HG03439 (cell line): Measurements from ENCODE around the gene CHD9NB.

ENCODE experiments used
- ATAC-seq: cut with Tn5 transposase; IDR thresholded peaks from one replicate; pipeline ENCODE4 v1.9.1; 2021; ENCODE audit warnings: mild to moderate bottlenecking, moderate library complexity; ENCODE audit not compliant: unreplicated experiment

The CHD9NB gene

GRCh38 chr16:53052519-53053501 is at the start of gene CHD9NB:
Gene CHD9NB (minus strand): TSS chr16:53052897. CDS start chr16:53044158, 8,739 bp downstream.
- no peak for ATAC-seq

GRCh38 chr16:53100889-53101288 is 48.2 kb upstream of the CHD9NB start:
- no peak for ATAC-seq

GRCh38 chr16:53100131-53100748 is 47.5 kb upstream of the CHD9NB start:
- no peak for ATAC-seq

- peak; percentile 52 for ATAC-seq
Measured at GRCh38 chr16:53099318-53100130, 46.8 kb upstream of the CHD9NB start.

- peak; percentile 65 for ATAC-seq
Measured at GRCh38 chr16:53098526-53099317, 46.0 kb upstream of the CHD9NB start.

- ATAC-seq = no peak
Measured at GRCh38 chr16:53097190-53097589, 44.5 kb upstream of the CHD9NB start.

- no peak for ATAC-seq
Measured at GRCh38 chr16:53094013-53094630, 41.4 kb upstream of the CHD9NB start.

- ATAC-seq = no peak
Measured at GRCh38 chr16:53093162-53093744, 40.6 kb upstream of the CHD9NB start.

- ATAC-seq = no peak
Measured at GRCh38 chr16:53092284-53092683, 39.6 kb upstream of the CHD9NB start.

GRCh38 chr16:53091466-53092211 is 38.9 kb upstream of the CHD9NB start:
- peak; percentile 56 for ATAC-seq

- ATAC-seq = no peak
Measured at GRCh38 chr16:53090591-53091411, 38.1 kb upstream of the CHD9NB start.

GRCh38 chr16:53090286-53090590 is 37.5 kb upstream of the CHD9NB start:
- no peak for ATAC-seq

- ATAC-seq = no peak
Measured at GRCh38 chr16:53089434-53090285, 37.0 kb upstream of the CHD9NB start.

- no peak for ATAC-seq
Measured at GRCh38 chr16:53087101-53087500, 34.4 kb upstream of the CHD9NB start.

GRCh38 chr16:53085931-53086421 is 33.3 kb upstream of the CHD9NB start:
- no peak for ATAC-seq

- ATAC-seq = no peak
Measured at GRCh38 chr16:53085369-53085843, 32.7 kb upstream of the CHD9NB start.

- no peak for ATAC-seq
Measured at GRCh38 chr16:53084746-53085334, 32.1 kb upstream of the CHD9NB start.
